ENCODE data around the gene CPB2. TPM values are rescaled to one million over a fixed set of nuclear protein-coding genes. Genes with fewer than 3 reads are reported as not detected.

Gene CPB2
- total RNA-seq, 1 donor from 2014 or later, result not detected

GRCh38 chr13:46010148-46010547, 94.7 kb downstream of the CPB2 start:
- H3K9me3 ChIP-seq, result no peaks in the 10 kb centered on the region
- H3K4me3 ChIP-seq, result no peak overlapping the region
- DNase-seq (ENCODE audit: extremely low spot score in 2 of 2), result no peak
- no peaks in the 10 kb centered on the region for H3K4me1 ChIP-seq
- TF ChIP-seq POLR2AphosphoS5 (IDR thresholded peaks at IDR 0.05; ENCODE audit: insufficient read depth in 1 of 2, low read depth in 1 of 2), result no peak
- TF ChIP-seq, protein P1, sequence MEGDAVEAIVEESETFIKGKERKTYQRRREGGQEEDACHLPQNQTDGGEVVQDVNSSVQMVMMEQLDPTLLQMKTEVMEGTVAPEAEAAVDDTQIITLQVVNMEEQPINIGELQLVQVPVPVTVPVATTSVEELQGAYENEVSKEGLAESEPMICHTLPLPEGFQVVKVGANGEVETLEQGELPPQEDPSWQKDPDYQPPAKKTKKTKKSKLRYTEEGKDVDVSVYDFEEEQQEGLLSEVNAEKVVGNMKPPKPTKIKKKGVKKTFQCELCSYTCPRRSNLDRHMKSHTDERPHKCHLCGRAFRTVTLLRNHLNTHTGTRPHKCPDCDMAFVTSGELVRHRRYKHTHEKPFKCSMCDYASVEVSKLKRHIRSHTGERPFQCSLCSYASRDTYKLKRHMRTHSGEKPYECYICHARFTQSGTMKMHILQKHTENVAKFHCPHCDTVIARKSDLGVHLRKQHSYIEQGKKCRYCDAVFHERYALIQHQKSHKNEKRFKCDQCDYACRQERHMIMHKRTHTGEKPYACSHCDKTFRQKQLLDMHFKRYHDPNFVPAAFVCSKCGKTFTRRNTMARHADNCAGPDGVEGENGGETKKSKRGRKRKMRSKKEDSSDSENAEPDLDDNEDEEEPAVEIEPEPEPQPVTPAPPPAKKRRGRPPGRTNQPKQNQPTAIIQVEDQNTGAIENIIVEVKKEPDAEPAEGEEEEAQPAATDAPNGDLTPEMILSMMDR (IDR thresholded peaks at IDR 0.05), result no peak
- no peak for TF ChIP-seq POLR2A (IDR thresholded peaks at IDR 0.05)
- H3K27me3 ChIP-seq, result no peaks in the 10 kb centered on the region
- H3K36me3 ChIP-seq, result peaks cover 0 to 45% of the 10 kb centered on the region in 2 donors
- H3K27ac ChIP-seq, result no peak overlapping the region
- intact Hi-C loops (cut with DNase I), result no loop called here

DNA sequence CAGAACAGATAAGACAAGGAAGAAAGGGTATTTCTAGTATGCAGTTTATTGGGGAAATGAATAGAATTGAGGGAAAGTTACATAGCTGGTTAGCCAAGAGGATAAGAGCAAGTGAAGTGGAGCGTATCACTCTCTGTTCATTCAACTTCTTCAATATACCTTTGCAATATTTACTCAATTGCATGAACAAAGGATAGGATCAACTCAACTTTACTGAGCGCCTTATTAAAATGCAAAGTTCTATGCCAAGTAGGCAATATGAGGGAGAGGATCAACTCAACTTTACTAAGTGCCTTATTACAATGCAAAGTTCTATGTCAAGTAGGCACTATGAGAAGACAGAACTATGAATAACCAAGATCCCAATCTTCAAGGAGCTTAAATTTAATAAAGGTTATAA, 96.2 kb downstream of the CPB2 start:
- H3K4me1 ChIP-seq, result no peaks in the 10 kb centered on the region
- TF ChIP-seq, protein P1 (IDR thresholded peaks at IDR 0.05), result no peak
- TF ChIP-seq POLR2A (IDR thresholded peaks at IDR 0.05), result no peak
- TF ChIP-seq POLR2AphosphoS5 (IDR thresholded peaks at IDR 0.05; ENCODE audit: insufficient read depth in 1 of 2, low read depth in 1 of 2), result no peak
- peaks cover 0 to 45% of the 10 kb centered on the region in 2 donors for H3K36me3 ChIP-seq
- H3K9me3 ChIP-seq, result no peaks in the 10 kb centered on the region
- no peak overlapping the region for H3K4me3 ChIP-seq
- H3K27me3 ChIP-seq, result no peaks in the 10 kb centered on the region
- no peak overlapping the region for H3K27ac ChIP-seq
- intact Hi-C loops (cut with DNase I), result no loop called here
- DNase-seq (ENCODE audit: extremely low spot score in 2 of 2), result no peak

DNA sequence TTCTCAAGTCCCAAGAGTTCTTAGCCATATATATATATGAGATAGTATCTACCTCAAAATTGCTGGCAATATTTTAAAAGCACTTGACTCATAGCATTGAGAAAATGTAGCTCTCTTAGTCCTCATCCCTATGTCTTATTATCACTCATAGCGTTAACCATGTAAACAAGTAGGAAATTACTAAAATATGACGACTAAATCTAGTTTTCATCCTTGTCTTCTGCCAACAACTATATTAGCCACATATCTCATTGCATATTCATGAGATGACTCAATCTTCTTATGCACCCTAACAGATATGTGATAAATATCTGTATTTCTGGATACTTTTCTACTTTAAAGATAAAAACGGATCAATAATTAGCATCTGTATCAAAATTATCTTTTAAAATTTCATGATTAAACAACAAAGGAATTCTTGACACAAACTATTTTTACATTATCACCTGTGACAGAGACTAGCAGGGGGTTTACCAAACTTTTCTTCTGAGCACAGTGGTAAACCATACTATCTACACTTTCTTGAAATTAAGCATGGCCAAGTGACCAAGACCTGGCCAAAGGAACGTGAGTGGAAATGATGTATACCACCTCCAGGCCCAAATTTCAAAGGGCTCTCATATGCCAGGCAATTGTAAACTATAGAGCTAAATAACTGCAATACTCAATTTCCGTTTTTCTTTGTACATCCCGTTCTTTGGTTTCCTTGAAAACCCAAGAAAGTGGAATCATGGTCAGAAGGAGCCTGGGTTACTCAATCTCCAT, 98.0 kb downstream of the CPB2 start:
- intact Hi-C loops (cut with DNase I), result no loop called here
- Histone ChIP-seq H3K27ac (no peak overlapping the region), H3K27me3 (no peaks in the 10 kb centered on the region), H3K4me3 (no peak overlapping the region), H3K4me1 (no peaks in the 10 kb centered on the region), H3K9me3 (no peaks in the 10 kb centered on the region), H3K36me3 (peaks cover 0 to 54% of the 10 kb centered on the region in 2 donors)
- DNase-seq (ENCODE audit: extremely low spot score in 2 of 2), result no peak
- TF ChIP-seq, protein P1 (IDR thresholded peaks at IDR 0.05), result no peak
- TF ChIP-seq POLR2A (IDR thresholded peaks at IDR 0.05) (no peak), POLR2AphosphoS5 (IDR thresholded peaks at IDR 0.05; ENCODE audit: insufficient read depth in 1 of 2, low read depth in 1 of 2) (no peak)

DNA sequence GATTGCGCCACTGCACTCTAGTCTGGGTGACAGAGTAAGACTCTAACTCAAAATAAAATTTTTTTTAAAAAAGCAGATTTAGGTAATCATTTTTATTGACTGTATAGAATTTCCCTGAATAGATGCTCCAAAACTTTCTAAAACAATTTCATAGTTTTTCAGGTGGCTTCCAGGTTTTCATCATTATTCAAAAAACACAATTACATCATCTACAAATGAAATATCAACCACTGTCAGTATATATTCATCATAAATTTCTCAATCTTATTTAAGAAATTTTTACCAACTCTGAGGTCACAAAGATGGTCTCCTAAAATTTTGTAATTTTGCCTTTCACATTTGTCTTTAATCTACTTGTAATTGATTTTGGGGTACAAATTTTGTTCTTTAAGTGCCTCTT, 100.3 kb downstream of the CPB2 start:
- TF ChIP-seq POLR2AphosphoS5 (IDR thresholded peaks at IDR 0.05; ENCODE audit: insufficient read depth in 1 of 2, low read depth in 1 of 2) (no peak), POLR2A (IDR thresholded peaks at IDR 0.05) (no peak)
- TF ChIP-seq, protein P1 (IDR thresholded peaks at IDR 0.05), result no peak
- intact Hi-C loops (cut with DNase I), result no loop called here
- no peak for DNase-seq (ENCODE audit: extremely low spot score in 2 of 2)
- H3K4me3 ChIP-seq, result no peak overlapping the region
- no peaks in the 10 kb centered on the region for H3K9me3 ChIP-seq
- H3K27ac ChIP-seq, result no peak overlapping the region
- H3K27me3 ChIP-seq, result no peaks in the 10 kb centered on the region
- peaks cover 0 to 53% of the 10 kb centered on the region in 2 donors for H3K36me3 ChIP-seq
- no peaks in the 10 kb centered on the region for H3K4me1 ChIP-seq

Other genes with a start within 250 kb of the CPB2 start
- 30.2 TPM for gene ZC3H13, start 52.3 kb downstream of the CPB2 start, total RNA-seq
- 30.9 TPM for gene LCP1, start 77.1 kb upstream of the CPB2 start, total RNA-seq
- 0.49 TPM for gene LRRC63, start 106.9 kb upstream of the CPB2 start, total RNA-seq

All from vagina (tissue), 2 donors.